ENCODE results near the gene GNB2.
"Not testable (repeated sequence)": the region's sequence is repeated elsewhere in the genome, so short reads cannot be mapped to it uniquely, and the experiment has no call there.

GNB2 gene

GRCh38 chr7:100640517-100641440, 32.8 kb upstream of the GNB2 start:
- Histone ChIP-seq H3K27ac (no peak overlapping the region), H4K20me1 (no peaks in the 10 kb centered on the region), H3K9ac (no peak overlapping the region), H3K4me1 (peaks cover 14% of the 10 kb centered on the region), H3K4me3 (no peak overlapping the region), H3K4me2 (no peak overlapping the region), H3K36me3 (no peaks in the 10 kb centered on the region), H3K27me3 (no peaks in the 10 kb centered on the region), H3K9me3 (no peaks in the 10 kb centered on the region)
- no peak for TF ChIP-seq Cebpa-rat (IDR thresholded peaks at IDR 0.05)

GRCh38 chr7:100641463-100641859, 32.1 kb upstream of the GNB2 start, which contains the start of gene TFR2:
TFR2 (minus strand) TSS chr7:100641552; CDS start chr7:100641509, 43 bp downstream.
- H3K4me3 ChIP-seq: no peak within 1 kb of the TSS
- H3K36me3 ChIP-seq: no peaks in the 10 kb centered on the region
- H3K4me2 ChIP-seq: peak within 1 kb of the TSS; percentile 75
- TF ChIP-seq Cebpa-rat (IDR thresholded peaks at IDR 0.05): no peak
- no peaks in the 10 kb centered on the region for H3K27me3 ChIP-seq
- H3K4me1 ChIP-seq: peaks cover 14% of the 10 kb centered on the region
- no peak within 1 kb of the TSS for H3K27ac ChIP-seq
- no peaks in the 10 kb centered on the region for H4K20me1 ChIP-seq
- H3K9me3 ChIP-seq: no peaks in the 10 kb centered on the region
- no peak within 1 kb of the TSS for H3K9ac ChIP-seq

GRCh38 chr7:100641860-100642533, 31.5 kb upstream of the GNB2 start:
- no peak overlapping the region for H3K4me3 ChIP-seq
- no peaks in the 10 kb centered on the region for H3K36me3 ChIP-seq
- H3K9ac ChIP-seq: no peak overlapping the region
- no peaks in the 10 kb centered on the region for H4K20me1 ChIP-seq
- no peak for TF ChIP-seq Cebpa-rat (IDR thresholded peaks at IDR 0.05)
- no peak overlapping the region for H3K27ac ChIP-seq
- no peaks in the 10 kb centered on the region for H3K27me3 ChIP-seq
- peak overlapping the region; percentile 75 for H3K4me2 ChIP-seq
- H3K9me3 ChIP-seq: no peaks in the 10 kb centered on the region
- peaks cover 14% of the 10 kb centered on the region for H3K4me1 ChIP-seq

GRCh38 chr7:100642534-100642907, 31.0 kb upstream of the GNB2 start:
- Histone ChIP-seq H3K4me2 (peak overlapping the region; percentile 75), H3K27me3 (no peaks in the 10 kb centered on the region), H3K9ac (no peak overlapping the region), H3K4me3 (no peak overlapping the region), H3K9me3 (no peaks in the 10 kb centered on the region), H4K20me1 (no peaks in the 10 kb centered on the region), H3K27ac (no peak overlapping the region), H3K4me1 (peaks cover 14% of the 10 kb centered on the region), H3K36me3 (no peaks in the 10 kb centered on the region)
- TF ChIP-seq Cebpa-rat (IDR thresholded peaks at IDR 0.05): no peak

GRCh38 chr7:100649826-100650565, 23.5 kb upstream of the GNB2 start:
- no peaks in the 10 kb centered on the region for H4K20me1 ChIP-seq
- TF ChIP-seq Cebpa-rat (IDR thresholded peaks at IDR 0.05): no peak
- no peaks in the 10 kb centered on the region for H3K9me3 ChIP-seq
- no peak overlapping the region for H3K4me3 ChIP-seq
- H3K4me2 ChIP-seq: no peak overlapping the region
- H3K27me3 ChIP-seq: peaks cover 5% of the 10 kb centered on the region
- no peaks in the 10 kb centered on the region for H3K36me3 ChIP-seq
- no peaks in the 10 kb centered on the region for H3K4me1 ChIP-seq
- no peak overlapping the region for H3K27ac ChIP-seq
- H3K9ac ChIP-seq: no peak overlapping the region

GRCh38 chr7:100654908-100655831, 18.4 kb upstream of the GNB2 start:
- Histone ChIP-seq H3K36me3 (no peaks in the 10 kb centered on the region), H3K27ac (no peak overlapping the region), H3K9ac (no peak overlapping the region), H4K20me1 (no peaks in the 10 kb centered on the region), H3K9me3 (0 out of 2 replicates have a peak, but pooled peaks cover 5% of the 10 kb centered on the region), H3K4me3 (no peak overlapping the region), H3K27me3 (peaks cover 21% of the 10 kb centered on the region), H3K4me1 (no peaks in the 10 kb centered on the region), H3K4me2 (no peak overlapping the region)
- no peak for TF ChIP-seq Cebpa-rat (IDR thresholded peaks at IDR 0.05)

- Histone ChIP-seq H3K4me3 (no peak within 1 kb of the TSS), H3K9ac (no peak within 1 kb of the TSS), H3K9me3 (0 out of 2 replicates have a peak, but pooled peaks cover 5% of the 10 kb centered on the region), H3K4me2 (no peak within 1 kb of the TSS), H3K4me1 (no peaks in the 10 kb centered on the region), H3K36me3 (no peaks in the 10 kb centered on the region), H3K27ac (no peak within 1 kb of the TSS), H4K20me1 (no peaks in the 10 kb centered on the region), H3K27me3 (peaks cover 21% of the 10 kb centered on the region)
- no peak for TF ChIP-seq Cebpa-rat (IDR thresholded peaks at IDR 0.05)
Measured at GRCh38 chr7:100655908-100656674, 17.4 kb upstream of the GNB2 start, which contains the start of gene ACTL6B. ACTL6B (minus strand) TSS chr7:100656448; CDS start chr7:100656354, 94 bp downstream.

- not testable (repeated sequence) for H3K27me3 ChIP-seq, H3K4me3 ChIP-seq, H3K9me3 ChIP-seq, H3K36me3 ChIP-seq, H4K20me1 ChIP-seq, H3K9ac ChIP-seq, H3K4me1 ChIP-seq, H3K27ac ChIP-seq, H3K4me2 ChIP-seq
Measured at GRCh38 chr7:100662194-100662776, 11.3 kb upstream of the GNB2 start.

All from BLaER1 (cell line).